Panc1 (cell line): Measurements from ENCODE around the gene LIMCH1. TPM values are rescaled to one million over a fixed set of nuclear protein-coding genes. Genes with fewer than 3 reads are reported as not detected.

ENCODE experiments used
- ATAC-seq: fragments of 200-7000 bp; cut with Tn5 transposase; 2 replicates; pipeline ENCODE4 v1.9.1; 2020; ENCODE audit warnings: mild to moderate bottlenecking, moderate library complexity
- BruUV-seq: library from RNA; stranded (reverse); fragments of 400-500 nt; replicated peaks from 2 replicates; lab custom pipeline; 2021; lab: Mats Ljungman, UMichigan
- CTCF ChIA-PET: fragments of 300-600 bp; sonication (Branson Sonifier 250); formaldehyde crosslinking; loops from one replicate; lab custom pipeline; 2022; ENCODE audit warnings: antibody characterized with exemption; lab: Charles Lee
- POLR2A ChIA-PET: fragments of 300-600 bp; sonication (Branson Sonifier 250); formaldehyde crosslinking; loops from one replicate; lab custom pipeline; 2022; ENCODE audit warnings: antibody characterized with exemption; lab: Charles Lee
- DNase-seq: peaks from one replicate; pipeline ENCODE4 v3.0.0-alpha.2; 2010; ENCODE audit warnings: low read depth, low spot score
- H3K27ac ChIP-seq: 2 replicates; pipeline ENCODE4 v1.5.1; 2011; ENCODE audit warnings: mild to moderate bottlenecking, low read length, inconsistent platforms
- H3K27me3 ChIP-seq: fragments of 200-500 bp; sonication (Bioruptor generic); 2 replicates; pipeline ENCODE4 v1.6.0; 2014; ENCODE audit warnings: low read length, inconsistent platforms; ENCODE audit not compliant: control insufficient read depth, insufficient read depth
- H3K36me3 ChIP-seq: fragments of 200-500 bp; sonication (Bioruptor generic); 2 replicates; pipeline ENCODE4 v1.5.1; 2014; ENCODE audit warnings: inconsistent platforms, mild to moderate bottlenecking, low read length, moderate library complexity; ENCODE audit not compliant: control insufficient read depth, insufficient read depth
- H3K4me1 ChIP-seq: 2 replicates; pipeline ENCODE4 v1.5.1; 2011; ENCODE audit warnings: inconsistent platforms, mild to moderate bottlenecking, low read length, moderate library complexity; ENCODE audit not compliant: control insufficient read depth, insufficient read depth
- H3K4me3 ChIP-seq, 2 experiments: 2 replicates each; pipeline ENCODE4 v1.5.1; 2011 to 2012; ENCODE audit warnings: low read depth in 2 of 2, low read length in 2 of 2, mild to moderate bottlenecking in 2 of 2, inconsistent platforms in 1 of 2, moderate library complexity in 1 of 2
- H3K9me3 ChIP-seq: fragments of 200-500 bp; sonication (Bioruptor generic); 2 replicates; pipeline ENCODE4 v1.5.1; 2014; ENCODE audit warnings: low read depth, mild to moderate bottlenecking, inconsistent platforms, low read length, moderate library complexity; ENCODE audit not compliant: control insufficient read depth, insufficient read depth
- POLR2AphosphoS5 ChIP-seq: IDR thresholded peaks from 2 replicates; pipeline ENCODE4 v1.6.1; 2012; ENCODE audit warnings: mild to moderate bottlenecking, low read depth, low read length, moderate library complexity
- SIN3A ChIP-seq: IDR thresholded peaks from 2 replicates; pipeline ENCODE4 v1.6.1; 2012; ENCODE audit warnings: low read depth, mild to moderate bottlenecking, low read length, moderate library complexity, borderline replicate concordance; ENCODE audit not compliant: insufficient read depth
- TCF7L2 ChIP-seq: IDR thresholded peaks from 2 replicates; pipeline ENCODE4 v1.6.1; 2011; ENCODE audit warnings: mild to moderate bottlenecking, low read depth, low read length, inconsistent platforms
- in situ Hi-C: cut with HindIII; loops from 2 replicates; pipeline ENCODE4 v1.10.0; 2016; ENCODE audit warnings: low sequenced_read_pairs, low pct_unique_long_range_greater_than_20kb
- intact Hi-C: fragments of 100-400 bp; cut with micrococcal nuclease; formaldehyde crosslinking; loops from one replicate; pipeline ENCODE4 v1.10.0; 2022; ENCODE audit not compliant: unreplicated experiment
- total RNA-seq: library from RNA; stranded (reverse); gene quantifications from one replicate; pipeline ENCODE4 v1.2.1, GENCODE V29; 2021; ENCODE audit not compliant: unreplicated experiment
- TF ChIP-seq, protein P1 (sequence below), 2 experiments: IDR thresholded peaks; 2 replicates each; pipeline ENCODE4 v1.6.1; 2011 to 2012; ENCODE audit warnings: low read depth in 2 of 2, control low read depth in 1 of 2, low read length in 1 of 2, mild to moderate bottlenecking in 1 of 2, moderate library complexity in 1 of 2; ENCODE audit not compliant: insufficient read depth in 1 of 2
- TF ChIP-seq, protein P2 (sequence below): fragments of 450-650 bp; IDR thresholded peaks from 2 replicates; pipeline ENCODE4 v1.5.1; 2017; ENCODE audit warnings: mild to moderate bottlenecking

The LIMCH1 gene
- total RNA-seq, 1 experiment from 2014 or later: 3.3 TPM

DNA sequence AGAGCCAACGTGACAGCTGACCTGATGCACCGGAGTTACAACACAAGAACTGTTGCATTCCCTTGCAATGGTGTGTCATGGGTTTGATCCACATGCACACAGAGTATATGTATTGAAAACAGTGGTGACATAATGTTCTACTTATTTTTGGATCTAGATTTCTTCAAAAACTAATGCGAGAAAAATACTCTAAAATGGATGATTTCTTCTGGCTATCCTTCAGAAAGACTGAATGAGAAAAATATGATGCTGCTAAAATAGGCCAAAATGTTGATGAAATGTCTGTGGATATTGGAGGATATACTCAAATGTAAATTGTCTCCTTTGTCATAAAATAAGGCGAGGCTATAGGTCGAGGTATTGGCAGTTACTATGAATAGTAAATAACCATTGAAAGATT, 30.4 kb downstream of the LIMCH1 start:
- ATAC-seq (no peak), DNase-seq (no peak)
- H3K4me3 ChIP-seq: no peak overlapping the region
- CTCF ChIA-PET: no interaction called here
- H3K9me3 ChIP-seq: no peaks in the 10 kb centered on the region
- no TSS peak for BruUV-seq
- H3K27ac ChIP-seq: no peak overlapping the region
- intact Hi-C loops: no loop called here
- TF ChIP-seq, protein P1, sequence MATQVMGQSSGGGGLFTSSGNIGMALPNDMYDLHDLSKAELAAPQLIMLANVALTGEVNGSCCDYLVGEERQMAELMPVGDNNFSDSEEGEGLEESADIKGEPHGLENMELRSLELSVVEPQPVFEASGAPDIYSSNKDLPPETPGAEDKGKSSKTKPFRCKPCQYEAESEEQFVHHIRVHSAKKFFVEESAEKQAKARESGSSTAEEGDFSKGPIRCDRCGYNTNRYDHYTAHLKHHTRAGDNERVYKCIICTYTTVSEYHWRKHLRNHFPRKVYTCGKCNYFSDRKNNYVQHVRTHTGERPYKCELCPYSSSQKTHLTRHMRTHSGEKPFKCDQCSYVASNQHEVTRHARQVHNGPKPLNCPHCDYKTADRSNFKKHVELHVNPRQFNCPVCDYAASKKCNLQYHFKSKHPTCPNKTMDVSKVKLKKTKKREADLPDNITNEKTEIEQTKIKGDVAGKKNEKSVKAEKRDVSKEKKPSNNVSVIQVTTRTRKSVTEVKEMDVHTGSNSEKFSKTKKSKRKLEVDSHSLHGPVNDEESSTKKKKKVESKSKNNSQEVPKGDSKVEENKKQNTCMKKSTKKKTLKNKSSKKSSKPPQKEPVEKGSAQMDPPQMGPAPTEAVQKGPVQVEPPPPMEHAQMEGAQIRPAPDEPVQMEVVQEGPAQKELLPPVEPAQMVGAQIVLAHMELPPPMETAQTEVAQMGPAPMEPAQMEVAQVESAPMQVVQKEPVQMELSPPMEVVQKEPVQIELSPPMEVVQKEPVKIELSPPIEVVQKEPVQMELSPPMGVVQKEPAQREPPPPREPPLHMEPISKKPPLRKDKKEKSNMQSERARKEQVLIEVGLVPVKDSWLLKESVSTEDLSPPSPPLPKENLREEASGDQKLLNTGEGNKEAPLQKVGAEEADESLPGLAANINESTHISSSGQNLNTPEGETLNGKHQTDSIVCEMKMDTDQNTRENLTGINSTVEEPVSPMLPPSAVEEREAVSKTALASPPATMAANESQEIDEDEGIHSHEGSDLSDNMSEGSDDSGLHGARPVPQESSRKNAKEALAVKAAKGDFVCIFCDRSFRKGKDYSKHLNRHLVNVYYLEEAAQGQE (IDR thresholded peaks at IDR 0.05; ENCODE audit: insufficient read depth in 1 of 2, low read depth in 2 of 2, low read length in 1 of 2): no peak
- TF ChIP-seq, protein P2, sequence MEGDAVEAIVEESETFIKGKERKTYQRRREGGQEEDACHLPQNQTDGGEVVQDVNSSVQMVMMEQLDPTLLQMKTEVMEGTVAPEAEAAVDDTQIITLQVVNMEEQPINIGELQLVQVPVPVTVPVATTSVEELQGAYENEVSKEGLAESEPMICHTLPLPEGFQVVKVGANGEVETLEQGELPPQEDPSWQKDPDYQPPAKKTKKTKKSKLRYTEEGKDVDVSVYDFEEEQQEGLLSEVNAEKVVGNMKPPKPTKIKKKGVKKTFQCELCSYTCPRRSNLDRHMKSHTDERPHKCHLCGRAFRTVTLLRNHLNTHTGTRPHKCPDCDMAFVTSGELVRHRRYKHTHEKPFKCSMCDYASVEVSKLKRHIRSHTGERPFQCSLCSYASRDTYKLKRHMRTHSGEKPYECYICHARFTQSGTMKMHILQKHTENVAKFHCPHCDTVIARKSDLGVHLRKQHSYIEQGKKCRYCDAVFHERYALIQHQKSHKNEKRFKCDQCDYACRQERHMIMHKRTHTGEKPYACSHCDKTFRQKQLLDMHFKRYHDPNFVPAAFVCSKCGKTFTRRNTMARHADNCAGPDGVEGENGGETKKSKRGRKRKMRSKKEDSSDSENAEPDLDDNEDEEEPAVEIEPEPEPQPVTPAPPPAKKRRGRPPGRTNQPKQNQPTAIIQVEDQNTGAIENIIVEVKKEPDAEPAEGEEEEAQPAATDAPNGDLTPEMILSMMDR: no peak
- no peak for TF ChIP-seq SIN3A
- no peak for TF ChIP-seq TCF7L2
- no peak for TF ChIP-seq POLR2AphosphoS5
- in situ Hi-C loops: no loop called here
- no peaks in the 10 kb centered on the region for H3K4me1 ChIP-seq
- H3K27me3 ChIP-seq: peaks cover 3% of the 10 kb centered on the region
- no peaks in the 10 kb centered on the region for H3K36me3 ChIP-seq
- POLR2A ChIA-PET: no interaction called here

GRCh38 chr4:41569961-41570360, 32.0 kb downstream of the LIMCH1 start:
- DNase-seq (no peak), ATAC-seq (no peak)
- in situ Hi-C loops (no loop called here), intact Hi-C loops (no loop called here)
- no TSS peak for BruUV-seq
- Histone ChIP-seq H3K27me3 (peaks cover 3% of the 10 kb centered on the region), H3K4me1 (no peaks in the 10 kb centered on the region), H3K36me3 (no peaks in the 10 kb centered on the region), H3K4me3 (no peak overlapping the region), H3K9me3 (no peaks in the 10 kb centered on the region), H3K27ac (no peak overlapping the region)
- POLR2A ChIA-PET: no interaction called here
- TF ChIP-seq TCF7L2 (no peak), SIN3A (no peak), POLR2AphosphoS5 (no peak)
- TF ChIP-seq, protein P1 (IDR thresholded peaks at IDR 0.05; ENCODE audit: insufficient read depth in 1 of 2, low read depth in 2 of 2, low read length in 1 of 2): no peak
- TF ChIP-seq, protein P2: no peak
- CTCF ChIA-PET: no interaction called here
